HepG2 (cell line): ENCODE data around the gene ATRN. TPM values are rescaled to one million over a fixed set of nuclear protein-coding genes. Genes with fewer than 3 reads are reported as not detected.
A peak's percentile ranks its signal among the peaks of the same experiment; 100 is the strongest.

Experiments used
- AHR ChIP-seq: IDR thresholded peaks from 2 replicates; pipeline ENCODE4 v1.6.1; 2018; ENCODE audit warnings: missing genetic modification reagents, missing compliant biosample characterization
- ATF6 ChIP-seq: sonication (generic); formaldehyde crosslinking; conservative IDR thresholded peaks from 2 replicates; pipeline ENCODE4 v1.4.0; 2020; ENCODE audit warnings: missing genetic modification reagents
- ESRRA ChIP-seq: sonication (generic); formaldehyde crosslinking; IDR thresholded peaks from 2 replicates; pipeline ENCODE4 v1.5.1; 2020; ENCODE audit warnings: mild to moderate bottlenecking, low read depth, missing genetic modification reagents
- GATAD2A ChIP-seq: IDR thresholded peaks from 2 replicates; pipeline ENCODE4 v1.6.1; 2016
- HDAC6 ChIP-seq: fragments of 200-600 bp; sonication (generic); IDR thresholded peaks from 2 replicates; pipeline ENCODE4 v1.7.0; 2017; ENCODE audit warnings: mild to moderate bottlenecking, antibody characterized with exemption, low read length, low read depth
- HNRNPK ChIP-seq: fragments of 200-400 bp; formaldehyde crosslinking; IDR thresholded peaks from 2 replicates; pipeline ENCODE4 v1.6.1; 2018; ENCODE audit warnings: low read length, low read depth, moderate library complexity, mild to moderate bottlenecking; ENCODE audit not compliant: poor library complexity, severe bottlenecking
- HOXA5 ChIP-seq: sonication (generic); formaldehyde crosslinking; IDR thresholded peaks from 2 replicates; pipeline ENCODE4 v1.4.0; 2020; ENCODE audit warnings: missing genetic modification reagents
- IKZF4 ChIP-seq: sonication (generic); formaldehyde crosslinking; IDR thresholded peaks from 2 replicates; pipeline ENCODE4 v1.5.1; 2020; ENCODE audit warnings: borderline replicate concordance, mild to moderate bottlenecking, low read depth, missing genetic modification reagents; ENCODE audit errors: not compliant biosample characterization
- JDP2 ChIP-seq: sonication (generic); formaldehyde crosslinking; IDR thresholded peaks from 2 replicates; pipeline ENCODE4 v1.8.1; 2022; ENCODE audit warnings: missing genetic modification reagents, borderline replicate concordance
- MAFG ChIP-seq: sonication (generic); formaldehyde crosslinking; IDR thresholded peaks from 2 replicates; pipeline ENCODE4 v1.5.1; 2020; ENCODE audit warnings: mild to moderate bottlenecking, missing genetic modification reagents
- MATR3 ChIP-seq: sonication (generic); formaldehyde crosslinking; IDR thresholded peaks from 2 replicates; pipeline ENCODE4 v1.4.0; 2020; ENCODE audit warnings: missing genetic modification reagents
- MEIS2 ChIP-seq: sonication (generic); formaldehyde crosslinking; IDR thresholded peaks from 2 replicates; pipeline ENCODE4 v1.9.0; 2021; ENCODE audit warnings: mild to moderate bottlenecking, missing genetic modification reagents
- NONO ChIP-seq, 2 experiments: fragments of 450-650 bp in 1 of 2; sonication (generic) in 1 of 2; formaldehyde crosslinking in 1 of 2; IDR thresholded peaks in 1 of 2; conservative IDR thresholded peaks in 1 of 2; 2 replicates each; pipeline versions ENCODE4 v1.6.1 to v1.8.0; 2017 to 2022; ENCODE audit warnings: mild to moderate bottlenecking in 1 of 2, missing genetic modification reagents in 1 of 2, moderate library complexity in 1 of 2
- PATZ1 ChIP-seq: sonication (generic); formaldehyde crosslinking; IDR thresholded peaks from 2 replicates; pipeline ENCODE4 v1.4.0; 2020; ENCODE audit warnings: missing genetic modification reagents
- TAF1 ChIP-seq: sonication (generic); formaldehyde crosslinking; IDR thresholded peaks from 2 replicates; pipeline ENCODE4 v1.4.0; 2020; ENCODE audit warnings: missing genetic modification reagents
- TFDP1 ChIP-seq: IDR thresholded peaks from 2 replicates; pipeline ENCODE4 v1.6.1; 2016; ENCODE audit warnings: missing compliant biosample characterization, missing genetic modification reagents, borderline replicate concordance
- ZFP36L2 ChIP-seq: sonication (generic); formaldehyde crosslinking; IDR thresholded peaks from 2 replicates; pipeline ENCODE4 v1.4.0; 2020; ENCODE audit warnings: missing genetic modification reagents
- ZNF180 ChIP-seq: sonication (generic); formaldehyde crosslinking; IDR thresholded peaks from 2 replicates; pipeline ENCODE4 v1.4.0; 2020; ENCODE audit warnings: low read depth, missing genetic modification reagents, borderline replicate concordance
- ZNF335 ChIP-seq: sonication (generic); formaldehyde crosslinking; IDR thresholded peaks from 2 replicates; pipeline ENCODE4 v1.4.0; 2020; ENCODE audit warnings: missing genetic modification reagents
- ZNF513 ChIP-seq: sonication (generic); formaldehyde crosslinking; conservative IDR thresholded peaks from 2 replicates; pipeline ENCODE4 v1.5.0; 2020; ENCODE audit warnings: missing genetic modification reagents
- ZNF569 ChIP-seq: sonication (generic); formaldehyde crosslinking; IDR thresholded peaks from 2 replicates; pipeline ENCODE4 v1.5.0; 2020; ENCODE audit warnings: mild to moderate bottlenecking, missing genetic modification reagents, moderate library complexity, borderline replicate concordance
- ZNF7 ChIP-seq: IDR thresholded peaks from 2 replicates; pipeline ENCODE4 v1.6.1; 2016; ENCODE audit warnings: missing biosample characterization, missing genetic modification reagents
- ZSCAN12 ChIP-seq: sonication (generic); formaldehyde crosslinking; IDR thresholded peaks from 2 replicates; pipeline ENCODE4 v1.9.0; 2021; ENCODE audit warnings: mild to moderate bottlenecking, missing genetic modification reagents
- polyA plus RNA-seq, 8 experiments: library from polyadenylated mRNA; depleted of rRNA in 3 of 8; stranded (reverse) in 7 of 8; unstranded in 1 of 8; fragments of >200 nt; fragmentation: Illumina TruSeq in 4 of 8; extraction: Trizol in 4 of 8; gene quantifications; 2 replicates each; pipeline versions ENCODE4 v1.2.1 to v1.2.3, GENCODE V29; 2011 to 2016; ENCODE audit warnings: low read depth in 4 of 8, missing spikeins in 1 of 8, mixed read lengths in 1 of 8; ENCODE audit not compliant: insufficient read depth in 1 of 8
- total RNA-seq, 5 experiments: library from RNA; depleted of rRNA; stranded (reverse); fragments of >200 nt; fragmentation: Illumina TruSeq; extraction: Trizol; gene quantifications; 2 replicates each; pipeline ENCODE4 v1.2.3, GENCODE V29; 2016; ENCODE audit warnings: low read depth in 1 of 5

ATRN gene
- total and polyA plus RNA-seq, 2 of the 13 experiments (the other 11 are each of a cell fraction or from before 2014, with no cell fraction given) = 44.2 to 81.1 TPM

GRCh38 chr20:3470627-3471396, at the start of gene ATRN (continued):
- TF ChIP-seq ZNF513 (CRISPR knock-in tag) (peak; percentile 62), GATAD2A (CRISPR knock-in tag) (peak; percentile 29; the same call in 1 of the 2 replicates), MEIS2 (CRISPR knock-in tag) (peak; percentile 91), HNRNPK (peak; percentile 78), ZNF180 (peak; percentile 3; the same call in 1 of the 2 replicates), ATF6 (CRISPR knock-in tag) (peak; percentile 84), MAFG (CRISPR knock-in tag) (no peak), TAF1 (CRISPR knock-in tag) (peak; percentile 93), JDP2 (CRISPR knock-in tag) (no peak; the same call in 1 of the 2 replicates), PATZ1 (peak; percentile 87), ZFP36L2 (CRISPR knock-in tag) (no peak; the same call in 1 of the 2 replicates), ESRRA (peak; percentile 76), HDAC6 (no peak), ZSCAN12 (peak; percentile 41; the same call in 1 of the 2 replicates), NONO (IDR thresholded peaks at IDR 0.05) (no peak), NONO (CRISPR knock-in tag; conservative IDR thresholded peaks at IDR 0.05) (peak; percentile 100), HOXA5 (CRISPR knock-in tag) (peak; percentile 86), IKZF4 (CRISPR knock-in tag) (peak; percentile 60), TFDP1 (CRISPR knock-in tag) (peak; percentile 91), ZNF569 (peak; percentile 97), MATR3 (CRISPR knock-in tag) (no peak), AHR (peak; percentile 90), ZNF335 (CRISPR knock-in tag) (peak; percentile 86; the same call in 1 of the 2 replicates), ZNF7 (no peak)
